Stimulated activated naive B cell treated with anti-CD40 and anti-IgM and Interleukin-4, amounts not matched to agents 10 μg/mL and 1 μg/mL and 100 μg/mL, for 72 hours (primary cell): Measurements from ENCODE around the gene SCN2B.
A peak's percentile ranks its signal among the peaks of the same experiment; 100 is the strongest.

Source experiments
- ATAC-seq, 2 donors: fragments of 150-1000 bp; cut with Tn5 transposase; replicated peaks; 2 replicates each; pipeline ENCODE4 v1.10.0; 2021; ENCODE audit warnings: moderate library complexity in 1 of 2
- DNase-seq: peaks from one replicate; pipeline ENCODE4 v3.0.0; 2021
- H3K27ac Mint-ChIP-seq: one replicate; pipeline ENCODE4 v1.8.0; 2022; ENCODE audit warnings: mild to moderate bottlenecking, mixed read lengths
- H3K27me3 Mint-ChIP-seq, 2 donors: one replicate each; pipeline ENCODE4 v1.8.0; 2022; ENCODE audit warnings: mixed read lengths in 2 of 2
- H3K36me3 Mint-ChIP-seq, 2 donors: one replicate each; pipeline ENCODE4 v1.8.0; 2022; ENCODE audit warnings: mixed read lengths in 2 of 2, mild to moderate bottlenecking in 1 of 2
- H3K4me1 Mint-ChIP-seq, 2 donors: one replicate each; pipeline ENCODE4 v1.8.0; 2022; ENCODE audit warnings: mixed read lengths in 2 of 2, mild to moderate bottlenecking in 1 of 2
- H3K4me3 Mint-ChIP-seq, 2 donors: one replicate each; pipeline ENCODE4 v1.8.0; 2022; ENCODE audit warnings: mild to moderate bottlenecking in 2 of 2, mixed read lengths in 2 of 2, moderate library complexity in 1 of 2
- H3K9me3 Mint-ChIP-seq, 2 donors: one replicate each; pipeline ENCODE4 v1.8.0; 2022; ENCODE audit warnings: mixed read lengths in 2 of 2, mild to moderate bottlenecking in 1 of 2

SCN2B gene

DNA sequence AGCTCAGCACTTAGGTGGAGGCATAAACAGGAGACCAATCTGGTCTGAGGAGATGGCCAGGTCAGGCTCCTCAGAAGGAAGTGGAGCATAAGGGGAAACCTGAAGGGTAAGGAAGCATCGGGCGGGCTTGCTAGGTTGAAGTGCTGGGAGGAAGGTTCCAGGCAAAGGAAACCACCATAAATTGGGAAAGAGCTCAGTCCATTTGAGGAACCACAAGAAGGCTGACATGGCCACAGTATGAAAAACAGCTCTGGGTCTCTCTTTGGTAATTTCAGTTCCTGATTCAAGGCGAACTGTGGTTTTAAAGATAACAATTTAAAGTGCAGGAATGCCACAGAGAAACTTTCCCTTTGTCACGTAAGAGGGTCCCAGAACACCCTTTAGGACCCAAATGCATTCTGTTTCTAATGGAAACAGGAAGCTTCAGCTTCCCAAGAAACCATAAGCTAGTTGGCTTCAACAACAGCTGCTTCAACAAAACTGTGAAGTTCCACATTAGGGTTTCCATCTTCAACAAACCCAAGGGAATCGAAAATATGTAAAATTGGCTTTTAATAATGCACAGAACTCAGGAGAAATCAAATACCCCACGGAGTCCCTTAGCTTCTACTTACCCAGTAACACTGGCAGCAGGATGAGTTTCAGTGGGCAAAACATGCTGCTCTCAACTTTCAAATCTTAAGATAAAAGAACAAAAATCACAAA is 37.9 kb upstream of the SCN2B start:
- no peaks in the 10 kb centered on the region for H3K27me3 Mint-ChIP-seq
- peaks cover 4 to 5% of the 10 kb centered on the region in 2 donors for H3K9me3 Mint-ChIP-seq
- peaks cover 52 to 59% of the 10 kb centered on the region in 2 donors for H3K36me3 Mint-ChIP-seq
- peaks cover 77 to 97% of the 10 kb centered on the region in 2 donors for H3K4me1 Mint-ChIP-seq
- ATAC-seq: peak; percentile 31 to 42
- DNase-seq: peak; percentile 53
- H3K4me3 Mint-ChIP-seq: peak overlapping the region; percentile 60 to 73
- peak overlapping the region; percentile 98 for H3K27ac Mint-ChIP-seq

DNA sequence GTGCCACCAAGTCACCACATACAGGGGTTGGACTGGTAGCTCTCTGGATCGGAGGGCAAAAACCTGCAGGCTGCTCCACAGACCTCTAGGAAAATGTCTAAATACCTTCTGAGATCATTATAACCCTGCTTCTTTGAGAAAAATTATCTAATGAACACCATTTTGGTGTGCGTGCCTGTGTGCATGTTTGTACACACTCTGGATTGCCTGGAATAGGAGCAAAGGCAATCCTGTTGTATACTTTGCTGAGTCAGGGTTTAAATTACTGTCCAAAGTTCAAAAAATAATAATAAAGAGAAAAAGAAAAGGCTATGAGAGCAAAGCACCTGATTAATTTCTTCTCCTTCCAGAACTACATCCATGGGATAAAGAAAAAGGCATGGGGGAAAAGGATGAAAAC is 37.3 kb upstream of the SCN2B start:
- H3K27me3 Mint-ChIP-seq: no peaks in the 10 kb centered on the region
- DNase-seq (no peak), ATAC-seq (no peak)
- H3K27ac Mint-ChIP-seq: peak overlapping the region; percentile 98
- H3K36me3 Mint-ChIP-seq: peaks cover 51 to 58% of the 10 kb centered on the region in 2 donors
- peaks cover 76 to 97% of the 10 kb centered on the region in 2 donors for H3K4me1 Mint-ChIP-seq
- H3K4me3 Mint-ChIP-seq: peak overlapping the region; percentile 60 to 73
- peaks cover 4 to 5% of the 10 kb centered on the region in 2 donors for H3K9me3 Mint-ChIP-seq

DNA sequence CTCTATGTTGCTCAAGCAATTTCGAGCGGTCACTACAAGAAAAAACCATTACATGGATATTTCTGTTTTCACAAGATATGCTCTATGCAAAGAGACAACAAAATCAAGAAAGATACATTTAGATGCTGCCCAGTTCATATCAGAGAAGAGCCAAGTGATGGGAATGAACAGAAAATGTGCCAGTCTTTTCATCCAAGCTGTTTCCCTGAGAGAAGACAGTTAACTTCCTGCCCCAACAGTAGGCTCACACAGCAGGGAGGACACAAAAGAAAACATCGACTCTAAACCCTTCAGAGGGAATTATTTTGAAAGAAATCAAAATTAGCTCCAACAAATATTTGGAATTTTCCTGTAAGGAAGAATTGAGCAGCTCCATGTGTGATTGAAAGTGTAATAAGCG is 36.8 kb upstream of the SCN2B start:
- DNase-seq (no peak), ATAC-seq (no peak)
- H3K36me3 Mint-ChIP-seq: peaks cover 51 to 54% of the 10 kb centered on the region in 2 donors
- peaks cover 74 to 93% of the 10 kb centered on the region in 2 donors for H3K4me1 Mint-ChIP-seq
- H3K9me3 Mint-ChIP-seq: peaks cover 4 to 5% of the 10 kb centered on the region in 2 donors
- peak overlapping the region; percentile 98 for H3K27ac Mint-ChIP-seq
- peak overlapping the region; percentile 26 to 42 for H3K4me3 Mint-ChIP-seq
- H3K27me3 Mint-ChIP-seq: no peaks in the 10 kb centered on the region

DNA sequence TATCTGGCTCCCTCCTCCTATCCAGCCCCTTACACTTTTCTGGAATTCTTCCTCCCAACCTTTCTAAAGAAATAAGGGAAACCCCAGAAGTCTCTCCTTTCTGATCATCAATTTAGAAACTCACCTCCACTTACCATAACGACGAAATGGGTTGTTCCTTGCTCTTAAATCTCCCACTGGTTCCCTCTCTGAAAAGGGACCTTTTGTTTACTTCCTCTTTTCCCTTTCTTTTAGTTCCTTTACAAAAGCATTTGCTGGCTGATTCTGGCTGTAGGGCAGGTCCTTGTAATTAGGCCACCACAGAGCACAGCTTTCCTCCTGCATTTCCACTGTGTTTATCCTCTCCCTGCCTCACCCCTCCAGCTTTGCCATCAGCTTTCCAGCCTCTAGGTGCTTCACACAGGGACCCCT is 36.3 kb upstream of the SCN2B start:
- no peak for ATAC-seq
- DNase-seq: no peak
- Mint-ChIP-seq H3K27me3 (no peaks in the 10 kb centered on the region), H3K4me3 (peak overlapping the region; percentile 26 to 42), H3K9me3 (peaks cover 4 to 5% of the 10 kb centered on the region in 2 donors), H3K4me1 (peaks cover 74 to 93% of the 10 kb centered on the region in 2 donors), H3K36me3 (peaks cover 53 to 54% of the 10 kb centered on the region in 2 donors), H3K27ac (peak overlapping the region; percentile 98)

DNA sequence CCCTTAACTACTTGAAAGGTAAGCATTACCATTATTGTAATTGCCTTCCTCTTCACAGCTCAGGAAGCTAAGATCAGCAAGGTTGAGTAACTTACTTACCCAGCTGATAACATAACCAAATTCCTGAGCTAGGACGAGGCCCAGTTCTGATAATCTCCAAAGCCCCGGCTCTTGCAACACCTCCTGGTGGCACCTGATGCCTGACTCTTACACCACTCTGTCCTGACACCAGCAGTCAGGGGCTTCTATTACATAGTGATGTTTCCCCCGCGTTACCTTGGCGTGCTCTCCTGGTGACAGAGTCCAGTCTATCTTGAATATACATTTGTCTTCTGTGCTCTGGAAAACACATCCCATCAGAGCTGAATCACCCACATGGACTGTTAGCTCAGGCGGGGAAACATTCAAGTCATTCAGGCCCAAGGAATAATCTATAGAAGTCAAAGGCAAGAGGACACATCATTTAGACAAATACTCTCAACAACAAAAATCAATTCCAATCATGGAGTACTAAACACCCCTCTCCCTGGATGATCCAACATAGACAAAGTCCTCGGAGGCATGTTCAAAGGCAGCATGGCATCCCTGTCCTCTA is 35.8 kb upstream of the SCN2B start:
- Mint-ChIP-seq H3K36me3 (peaks cover 54 to 57% of the 10 kb centered on the region in 2 donors), H3K4me1 (peaks cover 71 to 89% of the 10 kb centered on the region in 2 donors), H3K4me3 (peak overlapping the region; percentile 26 to 42), H3K27ac (peak overlapping the region; percentile 98), H3K9me3 (peaks cover 4 to 5% of the 10 kb centered on the region in 2 donors), H3K27me3 (no peaks in the 10 kb centered on the region)
- no peak for ATAC-seq
- DNase-seq: no peak

DNA sequence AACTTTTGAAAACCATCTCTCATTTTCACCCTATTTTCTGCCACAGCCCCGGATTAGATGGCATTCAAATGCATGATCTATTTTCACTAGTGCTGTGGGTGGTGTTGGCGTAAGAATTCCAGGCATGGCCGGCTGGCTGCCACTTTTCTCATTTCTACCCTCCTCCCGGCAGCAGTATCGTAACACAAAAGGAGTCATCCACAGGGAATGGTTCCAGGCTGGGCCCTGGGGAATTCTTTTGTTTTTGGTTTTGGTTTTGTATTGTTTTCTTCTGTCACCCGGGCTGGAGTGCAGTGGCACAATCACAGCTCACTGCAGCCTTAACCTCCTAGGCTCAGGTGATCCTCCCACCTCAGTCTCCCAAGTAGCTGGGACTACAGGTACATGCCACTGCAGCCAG is 34.6 kb upstream of the SCN2B start:
- Mint-ChIP-seq H3K27ac (no peak overlapping the region), H3K27me3 (no peaks in the 10 kb centered on the region), H3K4me1 (peaks cover 69 to 77% of the 10 kb centered on the region in 2 donors), H3K36me3 (peaks cover 64 to 68% of the 10 kb centered on the region in 2 donors), H3K4me3 (no peak overlapping the region), H3K9me3 (peaks cover 7 to 8% of the 10 kb centered on the region in 2 donors)
- ATAC-seq: no peak
- no peak for DNase-seq

DNA sequence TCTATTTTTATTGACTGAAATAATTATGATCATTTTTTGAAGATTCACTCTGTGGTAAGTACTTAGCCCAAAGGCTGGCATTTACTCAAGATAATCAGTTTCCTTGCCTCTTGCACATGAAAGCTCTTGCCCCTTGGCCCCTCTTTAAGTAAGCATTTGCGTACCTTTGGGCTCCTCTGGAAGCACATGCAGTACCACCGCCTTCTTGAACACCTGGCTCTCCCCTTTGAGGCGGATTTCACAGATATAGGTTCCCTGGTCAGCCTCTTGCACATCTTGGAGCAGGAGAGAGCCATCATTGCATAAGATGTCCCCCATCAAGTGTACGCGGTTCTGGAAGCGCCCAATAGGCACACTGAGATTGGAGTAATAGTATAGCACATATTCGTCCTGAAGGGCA is 33.9 kb upstream of the SCN2B start:
- H3K36me3 Mint-ChIP-seq: peaks cover 68 to 74% of the 10 kb centered on the region in 2 donors
- peaks cover 71% of the 10 kb centered on the region in 2 donors for H3K4me1 Mint-ChIP-seq
- no peak overlapping the region for H3K4me3 Mint-ChIP-seq
- ATAC-seq (no peak), DNase-seq (no peak)
- peaks cover 8 to 11% of the 10 kb centered on the region in 2 donors for H3K9me3 Mint-ChIP-seq
- H3K27ac Mint-ChIP-seq: no peak overlapping the region
- no peaks in the 10 kb centered on the region for H3K27me3 Mint-ChIP-seq

DNA sequence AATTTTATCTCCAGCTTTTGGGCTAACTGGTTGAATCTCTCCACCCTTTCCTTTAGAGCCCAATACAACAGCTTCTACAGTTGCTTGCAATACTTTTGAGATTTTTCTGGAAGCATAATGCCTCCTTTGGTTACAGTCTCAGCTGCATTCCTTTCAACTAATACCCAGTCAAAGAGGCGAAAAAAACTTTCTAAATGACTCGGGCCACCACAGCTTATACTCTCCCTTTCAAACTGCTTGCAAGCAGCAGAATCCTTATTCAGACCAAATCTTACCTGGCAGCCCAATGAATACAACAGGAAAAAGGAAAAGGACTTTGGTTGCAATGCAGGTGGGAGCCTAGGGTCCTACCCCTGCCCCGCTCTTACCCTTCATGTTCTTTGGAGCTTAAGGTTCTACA is 32.6 kb upstream of the SCN2B start:
- peak in 1 of 2 donors; percentile 24 for ATAC-seq
- H3K27ac Mint-ChIP-seq: peak overlapping the region; percentile 89
- peaks cover 69 to 70% of the 10 kb centered on the region in 2 donors for H3K36me3 Mint-ChIP-seq
- no peak for DNase-seq
- H3K27me3 Mint-ChIP-seq: no peaks in the 10 kb centered on the region
- H3K4me1 Mint-ChIP-seq: peaks cover 58 to 59% of the 10 kb centered on the region in 2 donors
- H3K9me3 Mint-ChIP-seq: peaks cover 8 to 11% of the 10 kb centered on the region in 2 donors
- H3K4me3 Mint-ChIP-seq: no peak overlapping the region

DNA sequence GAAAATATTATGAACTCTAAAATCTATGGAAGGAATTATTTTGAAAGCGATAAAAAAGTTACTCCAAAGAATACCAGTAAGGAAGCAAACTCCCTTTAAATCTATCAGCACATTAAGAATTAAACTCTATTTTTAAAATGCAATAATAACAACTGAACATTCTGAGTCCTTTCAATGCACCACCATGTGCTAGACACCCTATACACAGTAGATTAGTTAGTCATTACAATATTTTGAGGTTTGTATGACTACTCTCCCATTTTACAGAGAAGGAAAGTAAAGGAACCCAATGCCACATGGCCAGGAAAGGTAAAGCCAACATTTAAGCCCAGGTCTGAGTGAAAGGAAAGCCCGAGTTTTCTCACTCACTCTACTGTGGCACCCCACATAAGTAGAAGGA is 30.6 kb upstream of the SCN2B start:
- no peaks in the 10 kb centered on the region for H3K27me3 Mint-ChIP-seq
- H3K4me1 Mint-ChIP-seq: peaks cover 38 to 39% of the 10 kb centered on the region in 2 donors
- no peak for ATAC-seq
- peak overlapping the region; percentile 96 for H3K27ac Mint-ChIP-seq
- H3K36me3 Mint-ChIP-seq: peaks cover 53 to 56% of the 10 kb centered on the region in 2 donors
- no peak for DNase-seq
- H3K4me3 Mint-ChIP-seq: no peak overlapping the region
- H3K9me3 Mint-ChIP-seq: peaks cover 4 to 6% of the 10 kb centered on the region in 2 donors

DNA sequence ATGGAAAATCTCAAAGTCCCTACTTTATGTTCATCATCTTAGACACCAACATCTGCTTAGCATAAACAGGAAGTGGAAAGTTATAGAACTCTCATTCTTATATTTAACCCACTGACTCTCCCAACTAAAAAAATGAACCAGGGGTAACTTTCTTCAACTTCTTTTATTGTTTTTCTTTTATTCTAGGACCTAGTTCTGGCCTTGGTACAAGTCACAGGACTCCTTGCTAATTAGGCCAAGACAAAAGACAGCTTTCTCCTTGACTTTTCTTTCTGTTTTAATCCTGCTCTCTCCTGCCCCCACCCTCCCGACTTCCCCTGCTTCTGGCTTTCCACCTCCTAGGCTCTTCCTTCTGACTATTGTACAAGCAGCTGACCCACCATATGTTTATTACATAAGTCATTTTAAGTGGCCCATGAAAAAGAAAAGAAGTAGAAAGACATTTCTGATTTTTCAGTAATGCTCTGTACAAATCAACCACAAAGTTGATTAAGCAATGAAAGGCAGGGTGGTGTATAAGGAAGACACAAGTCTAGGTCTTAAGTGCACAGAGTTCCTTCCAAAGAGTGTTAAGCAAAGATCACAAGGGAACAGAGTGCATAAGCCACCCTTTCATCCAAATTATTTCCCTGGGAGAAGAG is 30.1 kb upstream of the SCN2B start:
- Mint-ChIP-seq H3K4me1 (peaks cover 33 to 34% of the 10 kb centered on the region in 2 donors), H3K27me3 (no peaks in the 10 kb centered on the region), H3K36me3 (peaks cover 48 to 50% of the 10 kb centered on the region in 2 donors), H3K27ac (peak overlapping the region; percentile 96), H3K4me3 (peak overlapping the region; percentile 52 to 63), H3K9me3 (peaks cover 4 to 6% of the 10 kb centered on the region in 2 donors)
- DNase-seq: no peak
- peak; percentile 54 to 72 for ATAC-seq

DNA sequence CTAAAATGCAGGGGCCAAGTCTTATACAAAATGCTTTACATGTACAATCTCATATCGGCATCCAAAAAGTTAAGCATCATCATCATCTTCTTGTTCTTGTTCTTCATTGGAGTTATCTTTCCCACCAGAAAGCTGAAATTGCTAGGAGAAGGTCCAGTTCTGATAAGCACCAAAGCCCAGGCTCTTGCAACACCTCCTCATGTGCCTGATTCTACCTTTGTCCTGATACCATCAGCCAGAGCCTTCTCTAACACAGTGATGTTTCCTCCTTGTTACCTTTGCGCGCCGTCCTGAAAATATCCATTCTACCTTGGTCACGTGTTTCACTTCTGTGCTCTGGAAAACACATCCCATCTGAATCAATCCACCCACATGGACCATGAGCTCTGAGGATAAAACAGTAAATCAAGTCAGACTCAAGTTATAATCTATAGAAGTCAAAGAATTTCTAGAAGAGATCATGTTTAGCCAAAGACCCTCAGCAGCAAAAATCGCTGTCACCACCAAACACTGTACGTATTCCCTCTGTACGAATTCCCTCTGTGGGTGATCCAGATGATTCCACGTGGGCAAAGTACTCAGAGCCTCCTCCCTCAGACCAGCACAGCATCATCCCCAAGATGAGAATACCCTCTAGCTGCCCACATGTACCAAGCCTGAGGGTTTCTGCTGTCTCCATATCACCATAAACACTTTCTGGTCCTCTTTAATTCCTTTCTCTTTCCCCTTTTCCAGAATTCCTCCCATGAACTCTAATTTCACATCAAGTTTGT is 29.4 kb upstream of the SCN2B start:
- H3K27me3 Mint-ChIP-seq: no peaks in the 10 kb centered on the region
- H3K27ac Mint-ChIP-seq: peak overlapping the region; percentile 96
- H3K4me1 Mint-ChIP-seq: peaks cover 25 to 29% of the 10 kb centered on the region in 2 donors
- DNase-seq: no peak
- H3K4me3 Mint-ChIP-seq: peak overlapping the region; percentile 52 to 63
- peaks cover 42 to 44% of the 10 kb centered on the region in 2 donors for H3K36me3 Mint-ChIP-seq
- H3K9me3 Mint-ChIP-seq: peaks cover 4 to 6% of the 10 kb centered on the region in 2 donors
- ATAC-seq: peak; percentile 15 to 22

DNA sequence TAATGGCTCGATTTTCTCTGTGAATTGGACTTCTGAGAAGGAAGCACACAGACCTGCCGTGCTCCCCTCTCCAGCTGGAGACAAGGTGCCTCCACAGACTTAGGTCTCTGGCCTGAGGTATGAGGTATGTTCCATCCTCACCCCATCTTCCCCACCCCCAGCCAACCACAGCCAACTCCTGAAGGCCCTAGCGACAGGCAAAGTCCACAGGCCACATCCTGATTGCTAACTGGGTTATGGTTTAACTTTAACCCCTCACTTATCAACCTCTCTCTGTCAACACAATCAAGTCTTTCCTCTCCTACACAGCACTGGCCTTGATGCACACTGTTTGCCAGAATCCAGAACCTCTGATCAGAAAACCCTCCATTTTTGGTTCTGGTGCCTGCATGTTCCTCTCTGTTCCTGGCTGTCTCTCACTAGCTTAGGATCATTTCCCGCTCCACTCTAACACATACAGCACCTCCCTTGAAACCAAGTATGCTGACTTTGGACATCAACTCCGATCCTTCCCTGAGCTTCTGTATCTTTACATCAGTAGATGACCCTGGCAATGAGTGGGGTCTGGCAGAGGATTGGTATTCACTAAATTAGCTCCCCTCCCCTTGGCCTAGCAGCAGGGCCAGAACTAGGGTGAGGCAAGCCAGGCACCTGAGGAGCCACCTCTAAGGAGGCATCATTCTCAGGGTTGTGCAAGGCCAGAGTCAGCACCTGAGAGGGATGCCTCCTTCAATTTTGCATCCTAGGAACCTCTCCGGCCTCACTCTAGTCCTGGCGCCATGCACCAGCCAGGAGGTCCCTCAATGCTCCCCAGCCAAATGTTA is 26.4 kb upstream of the SCN2B start:
- Mint-ChIP-seq H3K36me3 (peaks cover 42 to 44% of the 10 kb centered on the region in 2 donors), H3K4me1 (peaks cover 16 to 26% of the 10 kb centered on the region in 2 donors), H3K27ac (no peak overlapping the region), H3K27me3 (no peaks in the 10 kb centered on the region), H3K4me3 (no peak overlapping the region), H3K9me3 (peaks cover 4 to 6% of the 10 kb centered on the region in 2 donors)
- ATAC-seq (no peak), DNase-seq (no peak)

DNA sequence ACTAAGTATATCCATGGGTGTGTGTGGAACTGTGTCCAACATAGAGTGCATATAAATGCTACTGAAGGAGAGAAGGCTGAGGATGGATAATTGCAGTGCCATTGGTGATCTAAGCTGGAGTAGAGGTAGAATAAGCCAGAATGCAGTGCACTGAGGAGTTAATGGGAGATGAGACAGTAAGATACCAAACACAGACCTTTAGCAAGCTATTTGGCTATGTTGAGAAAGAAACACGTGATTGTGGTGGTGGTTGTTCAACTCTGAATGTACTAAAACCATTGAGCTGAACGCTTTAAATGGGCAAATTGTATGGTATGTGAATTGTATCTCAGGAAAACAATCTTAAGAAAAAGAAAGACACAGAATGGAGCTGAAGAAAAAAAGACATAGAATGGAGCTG is 25.5 kb upstream of the SCN2B start:
- Mint-ChIP-seq H3K27ac (no peak overlapping the region), H3K9me3 (peaks cover 4 to 6% of the 10 kb centered on the region in 2 donors), H3K36me3 (peaks cover 40 to 41% of the 10 kb centered on the region in 2 donors), H3K27me3 (no peaks in the 10 kb centered on the region), H3K4me3 (no peak overlapping the region), H3K4me1 (peaks cover 17 to 24% of the 10 kb centered on the region in 2 donors)
- no peak for DNase-seq
- ATAC-seq: no peak
